ENCODE data around the gene ADAM19.

Gene ADAM19

DNA sequence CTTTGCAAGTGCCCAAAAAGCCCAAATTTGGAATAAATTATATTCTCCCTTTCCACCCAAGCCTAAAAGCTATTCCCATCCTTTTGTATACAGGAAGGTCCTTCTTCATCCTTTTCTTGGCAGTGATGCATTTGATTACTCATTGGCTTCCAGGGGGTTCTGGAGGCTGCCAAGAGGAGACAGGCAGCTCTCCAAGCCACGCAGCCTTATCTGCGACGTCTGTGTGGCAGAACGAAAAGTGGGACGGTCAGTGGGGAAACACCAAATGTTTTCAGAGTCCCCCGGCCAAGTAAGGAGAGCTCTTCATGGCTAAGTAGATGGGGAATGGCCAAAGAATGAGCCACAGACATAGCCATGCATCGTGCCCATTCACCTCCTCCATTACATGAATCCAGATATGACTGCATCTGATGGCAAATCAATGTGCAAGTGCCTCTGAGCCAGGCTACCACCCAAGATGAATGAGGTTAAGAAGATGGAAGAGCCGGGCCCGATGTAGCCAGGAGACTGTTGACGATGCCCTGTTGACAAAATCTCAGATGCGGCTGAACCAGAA is 12.1 kb downstream of the ADAM19 start:
- DNase-seq (ENCODE audit: low read depth, low spot score): peak; percentile 93

DNA sequence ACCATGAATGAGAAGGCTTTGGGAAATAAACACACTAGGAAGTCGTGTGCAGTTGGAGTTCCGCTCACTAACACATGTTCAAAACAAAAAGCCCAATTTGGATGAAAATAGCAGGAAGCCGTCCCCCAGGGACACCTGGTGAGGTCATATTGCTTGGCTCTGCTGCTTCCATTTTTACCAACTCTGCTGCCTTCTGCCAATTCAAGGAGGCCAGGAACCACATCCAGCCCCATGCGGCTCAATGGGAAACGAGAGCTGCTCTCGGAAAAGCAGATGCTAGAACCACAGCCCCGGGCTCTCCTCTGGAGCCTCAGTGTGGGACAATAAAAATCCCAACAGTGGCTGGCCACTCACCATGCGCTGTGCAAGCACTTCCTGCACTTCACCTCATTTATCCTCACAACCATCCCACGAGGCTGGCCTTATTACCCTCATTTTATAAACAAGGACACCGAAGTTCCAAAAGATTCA is 13.4 kb downstream of the ADAM19 start:
- no peak for DNase-seq (ENCODE audit: low read depth, low spot score)

DNA sequence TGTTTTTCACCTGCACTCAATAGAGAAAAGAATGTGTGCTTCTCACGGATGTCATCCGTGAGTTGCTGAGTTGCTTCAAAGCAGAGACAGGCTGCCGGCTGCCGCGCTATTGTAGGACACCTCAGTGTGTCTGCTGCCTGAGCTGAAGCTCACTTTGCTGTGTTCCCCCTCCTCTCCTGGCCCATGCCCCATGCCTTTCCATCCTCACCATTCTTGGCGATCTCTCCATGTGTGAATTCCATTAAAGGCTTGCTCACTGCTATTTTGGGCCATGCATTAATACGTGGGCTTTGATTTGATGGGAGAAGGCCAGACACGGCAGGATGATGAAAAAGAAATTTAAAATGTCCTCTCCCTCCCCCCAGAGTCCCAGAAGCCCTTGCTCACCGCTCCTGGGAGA is 14.5 kb downstream of the ADAM19 start:
- peak; percentile 74 for DNase-seq (ENCODE audit: low read depth, low spot score)

DNA sequence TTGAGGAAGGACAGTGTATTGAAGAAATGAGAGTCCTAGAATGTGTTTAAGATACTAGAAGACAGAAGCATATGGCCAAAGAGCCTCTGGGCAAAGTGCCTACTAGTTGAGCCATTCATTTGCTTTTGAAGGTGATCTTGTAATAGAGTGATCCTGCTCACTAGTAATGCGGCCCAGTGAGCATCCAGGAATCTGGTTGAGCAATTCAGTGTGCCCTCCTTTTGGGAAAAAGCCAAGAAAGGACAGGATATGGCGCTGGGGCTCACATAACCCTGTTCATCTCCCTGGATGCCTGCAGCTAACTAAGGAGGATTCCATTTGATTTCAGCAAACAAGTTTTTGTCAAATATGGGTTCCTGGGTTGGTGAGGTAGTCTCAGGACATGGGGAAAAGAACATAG is 16.3 kb downstream of the ADAM19 start:
- no peak for DNase-seq (ENCODE audit: low read depth, low spot score)

DNA sequence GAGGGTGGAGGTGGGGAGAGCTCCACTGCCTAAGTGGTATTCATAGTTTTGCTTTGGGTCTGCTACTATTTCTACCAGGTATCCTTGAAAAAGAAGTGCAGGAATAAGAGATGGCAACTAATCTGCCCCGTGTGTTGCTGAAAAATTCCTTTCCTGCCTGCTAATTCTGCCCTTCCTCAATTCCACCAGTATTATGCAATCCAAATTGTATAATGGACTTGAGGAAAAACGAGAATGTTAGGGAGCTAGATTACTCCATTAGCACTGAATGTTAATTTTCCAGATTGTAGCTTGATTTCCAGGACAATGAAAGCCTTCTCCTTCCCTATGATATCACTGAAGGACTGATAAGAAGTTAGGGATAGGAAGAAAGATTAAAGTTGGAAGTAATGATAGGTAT is 16.9 kb downstream of the ADAM19 start:
- DNase-seq (ENCODE audit: low read depth, low spot score): no peak

DNA sequence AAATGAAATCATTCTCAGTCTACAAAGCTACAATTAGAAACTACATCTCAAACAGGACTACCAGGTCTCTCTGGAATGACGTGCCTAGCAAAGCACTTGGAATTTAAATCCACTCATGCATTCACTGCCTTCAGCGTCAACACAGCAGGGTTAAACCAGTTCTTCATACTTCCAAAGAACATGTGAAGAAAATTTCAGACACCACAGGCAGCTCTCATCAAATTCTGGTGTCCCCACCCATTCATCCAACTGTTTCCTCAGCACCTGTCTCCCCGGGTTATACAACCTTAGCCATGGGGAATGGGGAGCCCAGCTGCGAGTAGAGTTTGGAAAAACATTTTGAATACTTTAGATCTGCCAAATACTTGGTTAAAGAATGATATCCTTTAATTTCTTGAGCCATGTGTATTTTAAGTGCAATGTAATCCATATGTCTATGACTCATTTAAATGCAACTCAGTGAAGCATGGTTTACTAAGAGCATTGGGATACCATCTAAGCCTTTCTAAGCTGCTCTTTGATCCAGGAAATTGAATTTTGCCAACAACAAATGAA is 17.5 kb downstream of the ADAM19 start:
- DNase-seq (ENCODE audit: low read depth, low spot score): peak; percentile 81

DNA sequence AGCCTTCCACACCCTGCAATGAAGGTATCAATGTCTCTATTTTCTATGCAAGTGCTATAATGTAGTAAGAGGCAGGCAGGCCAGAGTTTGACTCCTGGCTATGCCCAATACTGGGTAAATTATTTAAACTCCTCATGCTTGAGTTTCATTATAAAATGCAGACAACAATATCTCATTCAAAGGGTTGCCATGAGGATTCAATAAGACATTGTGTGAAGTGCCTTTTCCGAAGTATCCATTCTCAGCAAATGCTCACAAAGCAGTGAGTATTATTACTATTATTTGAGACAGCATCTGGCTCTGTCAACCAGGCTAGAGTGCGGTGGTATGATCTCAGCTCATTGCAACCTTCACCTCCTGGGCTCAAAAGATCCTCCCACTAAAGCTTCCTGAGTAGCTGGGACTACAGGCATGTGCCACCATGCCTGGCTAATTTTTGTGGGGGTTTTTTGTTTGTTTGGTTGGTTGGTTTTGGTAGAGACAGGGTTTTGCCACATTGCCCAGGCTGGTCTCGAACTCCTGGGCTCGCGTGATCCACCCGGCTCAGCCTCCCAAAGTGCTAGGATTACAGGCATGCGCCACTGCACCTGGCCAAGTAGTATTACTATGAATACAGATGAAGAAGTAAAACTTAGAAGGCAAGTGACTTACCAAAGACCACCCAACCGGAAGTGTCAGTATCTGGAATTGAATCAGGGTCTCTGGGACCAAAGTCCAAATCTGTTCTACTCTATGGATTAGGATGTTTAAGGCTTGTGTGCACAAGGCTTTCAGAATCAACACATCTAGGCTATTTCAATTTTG is 18.8 kb downstream of the ADAM19 start:
- no peak for DNase-seq (ENCODE audit: low read depth, low spot score)

DNA sequence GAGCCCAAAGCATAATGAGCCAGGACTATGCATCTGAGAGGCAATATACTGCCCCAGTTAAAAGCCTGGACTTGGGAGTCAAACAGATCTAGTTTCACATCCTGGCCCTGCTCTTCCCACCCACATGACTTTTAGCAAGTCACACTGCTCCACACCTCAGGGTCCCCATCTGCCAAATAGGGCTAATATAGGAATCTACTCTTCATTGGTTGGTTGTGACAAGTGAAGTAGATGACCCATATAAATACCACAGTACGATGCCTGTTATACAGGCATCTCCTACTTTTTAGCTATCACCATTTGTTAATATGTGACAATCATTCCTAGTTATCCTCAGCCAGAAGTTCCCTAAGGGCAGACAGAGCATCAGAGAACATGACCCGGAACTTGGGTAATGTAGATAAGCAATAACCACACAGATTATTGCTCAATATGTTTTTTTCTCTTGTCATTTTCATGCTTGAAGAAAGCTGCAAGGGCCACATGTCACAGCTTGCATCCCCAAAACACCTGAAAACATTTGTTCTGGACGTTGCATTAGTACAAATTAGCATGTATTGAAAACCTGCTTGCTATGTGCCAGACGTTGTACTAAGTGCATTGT is 20.4 kb downstream of the ADAM19 start:
- no peak for DNase-seq (ENCODE audit: low read depth, low spot score)

DNA sequence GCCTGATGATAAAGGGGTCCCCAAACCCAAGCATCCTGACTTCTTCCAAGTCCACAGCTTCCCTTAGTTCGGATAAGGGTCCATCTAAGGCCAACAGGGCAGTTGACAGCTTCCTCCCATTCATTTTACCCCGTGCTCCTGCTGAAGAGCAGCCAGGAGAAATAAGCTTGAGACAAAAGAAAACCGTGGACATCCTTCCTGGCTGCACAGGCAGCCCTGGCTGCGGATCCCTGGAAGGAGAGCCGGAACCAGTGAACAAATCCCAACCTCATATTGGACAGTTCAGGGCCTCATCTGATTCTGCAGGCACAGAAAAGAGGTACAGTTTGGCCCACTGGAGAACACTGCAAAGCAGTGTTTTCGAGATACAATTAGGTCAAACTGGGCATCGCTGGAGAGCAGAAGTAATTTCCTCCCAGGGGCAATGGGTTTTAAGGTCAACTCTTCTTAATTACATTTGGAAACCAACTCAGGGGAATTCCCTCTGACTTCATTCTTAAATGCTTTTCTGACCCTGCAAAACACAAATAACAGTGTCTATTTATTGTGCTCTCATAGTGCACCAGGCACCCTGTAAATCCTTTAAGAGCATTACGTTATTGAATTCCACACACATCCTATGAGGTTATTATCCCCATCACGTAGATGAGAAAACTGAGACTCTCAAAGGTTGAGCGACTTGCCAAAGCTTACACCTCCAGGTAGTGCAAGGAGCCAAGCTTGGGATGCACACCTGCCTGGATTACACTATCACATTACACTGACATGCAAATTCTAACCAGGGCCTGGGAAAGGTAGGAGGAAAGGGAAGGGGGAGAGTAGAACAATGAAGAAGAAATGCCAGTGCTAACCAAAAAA is 21.2 kb downstream of the ADAM19 start:
- no peak for DNase-seq (ENCODE audit: low read depth, low spot score)

DNA sequence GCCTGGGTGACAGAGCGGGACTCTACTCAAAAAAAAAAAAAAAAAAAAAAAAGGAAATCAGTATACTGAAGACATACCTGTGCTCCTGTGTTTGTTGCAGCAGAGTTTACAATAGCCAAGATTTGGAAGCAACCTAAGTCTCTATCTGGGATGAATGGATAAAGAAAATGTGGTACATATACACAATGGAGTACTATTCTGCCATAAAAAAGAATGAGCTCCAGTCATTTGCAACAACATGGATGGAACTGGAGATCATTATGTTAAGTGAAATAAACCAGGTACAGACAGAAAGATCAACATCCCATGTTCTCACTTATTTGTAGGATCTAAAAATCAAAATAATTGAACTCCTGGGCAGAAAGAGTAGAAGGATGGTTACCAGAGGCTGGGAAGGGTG is 22.9 kb downstream of the ADAM19 start:
- no peak for DNase-seq (ENCODE audit: low read depth, low spot score)

DNA sequence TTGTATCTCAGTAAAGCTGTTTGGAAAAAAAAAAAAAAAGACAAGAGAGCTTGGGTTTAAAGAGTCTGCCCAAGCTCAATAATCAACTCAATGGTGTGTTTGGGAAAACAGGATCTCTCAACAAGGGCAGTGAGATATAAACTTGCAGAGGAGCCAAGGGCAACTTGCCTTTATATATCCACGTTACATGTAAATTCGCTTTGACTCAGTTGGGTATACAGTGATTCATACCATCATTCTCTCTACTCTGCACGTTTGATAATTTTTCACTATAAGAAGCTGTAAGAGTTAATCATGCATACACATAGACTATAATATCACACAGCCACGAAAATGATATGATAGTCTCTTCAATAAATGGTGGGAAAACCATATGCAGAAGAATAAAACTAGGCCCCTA is 24.9 kb downstream of the ADAM19 start:
- DNase-seq (ENCODE audit: low read depth, low spot score): no peak

DNA sequence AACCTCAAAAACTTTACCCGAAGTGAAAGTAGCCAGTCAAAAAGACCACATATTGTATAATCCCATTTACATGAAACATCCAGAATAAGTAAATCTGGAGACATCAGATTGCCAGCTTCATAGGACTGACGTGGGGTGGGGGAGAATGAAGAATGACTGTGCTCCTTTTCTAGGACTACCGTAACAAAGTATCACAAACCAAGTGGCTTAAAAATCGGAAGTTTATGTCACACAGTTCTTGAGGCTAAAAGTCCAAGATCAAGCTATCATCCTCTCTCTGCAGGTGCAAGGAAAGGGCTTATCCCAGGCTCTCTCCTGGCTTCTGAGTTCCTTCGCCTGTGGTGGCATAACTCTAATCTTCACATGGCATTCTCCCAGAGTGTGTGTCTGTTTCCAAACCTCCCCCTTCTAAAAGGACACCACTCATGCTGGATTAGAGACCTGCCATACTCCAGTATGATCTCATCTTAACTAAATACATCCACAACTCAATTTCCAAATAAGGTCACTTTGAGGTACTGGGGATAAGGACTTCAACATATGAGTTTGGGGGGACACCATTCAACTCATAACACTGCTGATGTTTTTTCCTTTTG is 25.5 kb downstream of the ADAM19 start:
- no peak for DNase-seq (ENCODE audit: low read depth, low spot score)

DNA sequence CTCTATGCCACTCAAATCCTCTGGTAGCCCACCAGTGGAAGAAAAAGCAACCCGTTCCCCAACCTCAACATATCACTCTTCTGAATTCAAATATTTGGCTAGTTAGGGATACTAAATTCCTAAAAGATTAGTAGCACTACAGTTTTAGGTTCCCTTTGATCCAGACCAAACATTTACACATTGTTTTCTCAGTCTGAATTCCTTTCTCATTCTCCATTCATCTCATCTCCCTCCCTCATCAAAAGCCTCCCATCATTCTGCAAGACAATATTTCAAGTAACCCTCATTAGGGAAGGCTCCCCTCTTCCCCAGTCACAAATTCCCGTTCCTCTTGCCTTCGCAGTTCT is 26.3 kb downstream of the ADAM19 start:
- DNase-seq (ENCODE audit: low read depth, low spot score): peak; percentile 71

DNA sequence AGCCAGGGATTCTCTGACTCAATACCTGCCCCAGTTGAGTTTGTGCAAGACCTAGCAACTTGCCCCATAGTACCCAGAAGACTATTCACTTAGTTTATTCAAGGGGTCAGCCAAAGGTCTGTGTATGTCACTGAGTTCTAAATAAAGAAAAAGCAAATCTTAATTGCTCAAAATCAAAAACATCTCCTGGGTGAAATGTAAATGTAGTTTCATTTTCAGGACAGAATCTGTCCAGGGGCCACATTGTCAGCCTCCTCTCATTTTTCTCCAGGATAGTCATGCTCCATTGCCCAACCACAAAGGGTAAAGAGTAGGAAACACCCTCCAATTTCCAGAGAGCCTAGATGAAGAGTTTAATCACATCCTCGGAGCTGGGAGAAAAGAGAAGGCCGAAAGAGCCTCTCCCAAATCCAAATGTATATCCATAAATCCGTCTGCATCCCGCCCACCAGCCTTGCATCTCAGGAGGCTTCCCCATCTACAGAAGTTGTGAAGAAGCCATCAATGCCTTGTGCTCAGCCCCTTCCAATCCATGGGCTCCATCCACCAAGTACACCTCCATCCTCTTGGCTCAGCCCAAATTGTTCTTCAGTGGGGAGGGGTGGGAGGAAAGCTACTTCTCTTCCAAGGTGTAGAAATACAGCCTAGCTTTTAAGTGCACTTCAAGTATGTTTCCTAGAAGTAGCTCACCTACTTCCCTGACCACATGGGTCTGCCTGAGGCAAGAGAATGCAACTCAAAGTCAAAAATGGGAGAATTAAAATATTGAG is 26.9 kb downstream of the ADAM19 start:
- peak; percentile 75 for DNase-seq (ENCODE audit: low read depth, low spot score)

DNA sequence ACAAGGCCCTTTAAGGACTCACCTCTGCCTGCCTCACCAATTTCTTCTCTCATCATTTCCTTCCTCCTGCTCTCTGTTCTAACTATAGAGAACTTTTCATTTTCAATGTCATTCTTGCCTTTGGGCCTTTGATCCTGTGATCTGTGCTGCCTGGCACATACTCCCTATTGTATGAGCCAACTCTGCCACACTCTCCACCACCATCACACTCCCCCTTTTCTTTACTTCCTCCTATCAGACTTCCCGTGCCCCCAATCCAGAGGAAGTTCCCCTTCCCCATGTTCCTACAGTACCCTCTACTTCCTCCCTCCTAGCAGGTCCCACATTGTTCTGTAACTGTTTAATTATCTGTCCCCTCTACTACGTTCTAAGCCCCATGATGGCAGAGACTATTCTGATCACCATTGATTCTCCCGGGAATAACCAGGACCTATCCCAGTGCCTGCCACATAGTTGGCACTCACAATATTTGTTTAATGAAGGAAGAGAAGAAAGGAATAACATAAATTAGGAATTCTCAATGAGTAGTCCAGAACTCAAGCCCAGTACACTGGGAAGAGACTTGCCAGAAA is 27.5 kb downstream of the ADAM19 start:
- DNase-seq (ENCODE audit: low read depth, low spot score): no peak

DNA sequence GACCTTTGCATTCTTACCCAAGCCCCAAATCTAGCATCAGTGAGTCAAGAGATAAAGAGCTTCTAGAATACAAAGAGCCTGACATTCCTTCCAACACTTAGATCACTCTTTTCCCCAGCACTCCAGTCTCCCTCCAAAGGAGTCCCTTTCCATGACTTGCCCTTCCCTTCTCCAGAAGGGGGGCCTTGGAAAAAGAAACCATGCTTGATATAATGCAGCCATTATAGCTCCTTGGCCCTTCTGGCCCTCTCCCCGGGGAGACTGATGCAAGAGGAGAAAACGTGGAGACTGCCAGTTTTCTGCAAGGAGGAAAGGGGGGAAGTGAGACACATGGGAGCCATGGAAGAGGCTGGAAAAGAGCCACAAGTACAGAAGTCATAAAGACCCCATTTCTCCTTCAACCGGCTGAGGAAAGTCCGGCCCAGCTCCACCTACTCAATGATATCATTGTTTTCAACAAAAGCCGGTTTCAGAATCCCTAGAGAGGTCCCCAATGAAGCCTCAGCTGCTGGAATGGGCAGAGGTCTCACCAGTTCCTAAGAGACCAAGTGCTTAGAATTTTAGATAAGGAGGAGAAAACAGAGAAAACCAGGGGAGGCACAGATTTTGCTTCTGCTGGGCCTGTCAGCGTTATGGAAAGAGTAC is 29.0 kb downstream of the ADAM19 start:
- no peak for DNase-seq (ENCODE audit: low read depth, low spot score)

DNA sequence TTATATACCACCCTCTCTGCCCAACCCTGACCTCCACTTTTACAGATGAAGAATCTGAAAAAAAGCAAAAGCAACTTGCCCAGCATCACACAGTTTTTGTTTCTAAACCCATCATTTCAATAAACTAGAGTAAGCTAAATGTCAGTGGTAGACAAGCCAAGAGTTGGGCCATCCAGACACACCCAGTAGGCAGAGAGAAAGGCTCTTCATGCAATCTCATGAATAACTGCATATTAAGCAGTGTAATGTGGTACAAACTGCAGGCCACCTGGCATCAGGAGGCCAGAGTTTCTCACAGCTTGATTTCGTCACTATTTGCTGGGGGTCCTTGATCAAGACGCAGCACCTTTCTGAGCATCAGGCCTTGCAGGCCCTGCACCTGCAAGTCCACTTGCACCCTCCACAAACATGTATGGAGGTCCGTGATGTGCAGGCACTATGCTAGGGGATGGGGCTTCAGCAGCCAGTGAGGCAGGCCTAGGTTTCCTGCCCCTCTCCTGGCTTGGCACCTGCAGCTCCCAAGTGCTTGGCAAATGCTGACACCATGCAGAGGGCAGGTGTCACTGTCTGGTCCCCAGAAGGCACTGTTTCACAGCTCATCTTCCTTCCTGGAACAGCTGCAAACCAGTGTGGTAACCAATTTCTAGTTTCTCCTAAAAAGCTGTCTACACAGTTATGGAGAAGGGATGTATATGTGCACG is 29.8 kb downstream of the ADAM19 start:
- no peak for DNase-seq (ENCODE audit: low read depth, low spot score)

DNA sequence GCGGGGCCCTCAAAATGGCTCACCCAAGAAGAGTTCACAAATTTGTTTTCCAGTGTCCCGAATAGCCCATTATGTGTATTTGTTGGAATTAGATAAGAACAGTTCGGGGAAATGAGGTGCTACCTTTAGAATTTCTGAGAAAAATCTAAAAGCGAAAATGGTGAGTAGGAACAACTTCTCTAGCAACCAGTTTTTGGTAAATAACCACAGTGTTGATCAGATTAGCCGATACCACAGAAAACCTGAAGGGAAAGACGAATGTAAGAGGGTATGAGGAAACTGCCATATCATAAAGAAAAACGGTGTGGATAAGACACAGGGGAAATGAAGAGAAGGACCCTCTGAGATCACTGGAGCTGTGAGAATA is 31.0 kb downstream of the ADAM19 start:
- DNase-seq (ENCODE audit: low read depth, low spot score): no peak
